Measurements from ENCODE around the gene CEP76.

GRCh38 chr18:12692206-12692605 is 10.3 kb downstream of the CEP76 start:
- TF ChIP-seq CTCF (IDR thresholded peaks at IDR 0.05; ENCODE audit: insufficient read depth, low read length, poor library complexity, severe bottlenecking) = no peak
- no peak for TF ChIP-seq EZH2phosphoT487 (conservative IDR thresholded peaks at IDR 0.05; ENCODE audit: low read length)

Data from SU-DHL-6 (cell line).